Neural cell (in vitro differentiated cells): Measurements from ENCODE around the gene ZNF606. TPM values are rescaled to one million over a fixed set of nuclear protein-coding genes. Genes with fewer than 3 reads are reported as not detected.

Experiments
- H2AFZ ChIP-seq: fragments of 200-600, 300-800 bp; sonication (generic), shearing (Covaris generic); 2 replicates; pipeline ENCODE4 v1.6.0; 2014; ENCODE audit warnings: low read depth, mild to moderate bottlenecking, antibody characterized with exemption, low read length, moderate library complexity
- H3F3A ChIP-seq: fragments of 200-600 bp; shearing (Covaris generic); 2 replicates; pipeline ENCODE4 v1.6.1; 2016; ENCODE audit warnings: mild to moderate bottlenecking, moderate library complexity, mixed read lengths, antibody characterized with exemption, low read length; ENCODE audit not compliant: insufficient read depth, poor library complexity, severe bottlenecking
- H3K27ac ChIP-seq: fragments of 200-600, 300-800 bp; sonication (generic), shearing (Covaris generic); 2 replicates; pipeline ENCODE4 v1.5.1; 2014; ENCODE audit warnings: mild to moderate bottlenecking, low read length, moderate library complexity
- H3K27me3 ChIP-seq: fragments of 300-800, 200-600 bp; sonication (generic), shearing (Covaris generic); 2 replicates; pipeline ENCODE4 v1.6.0; 2014; ENCODE audit warnings: mild to moderate bottlenecking, low read depth, low read length, moderate library complexity; ENCODE audit not compliant: insufficient read depth
- H3K36me3 ChIP-seq: fragments of 300-800, 200-600 bp; sonication (generic), shearing (Covaris generic); 2 replicates; pipeline ENCODE4 v1.5.1; 2014; ENCODE audit warnings: mild to moderate bottlenecking, antibody characterized with exemption, low read length, moderate library complexity; ENCODE audit not compliant: insufficient read depth
- H3K4me2 ChIP-seq: fragments of 300-800, 200-600 bp; sonication (generic), shearing (Covaris generic); 2 replicates; pipeline ENCODE4 v1.6.0; 2014; ENCODE audit warnings: mild to moderate bottlenecking, low read length
- H3K4me3 ChIP-seq: fragments of 300-800, 200-600 bp; sonication (generic), shearing (Covaris generic); 2 replicates; pipeline ENCODE4 v1.5.1; 2014; ENCODE audit warnings: mild to moderate bottlenecking, low read length, moderate library complexity
- H3K79me2 ChIP-seq: fragments of 200-600 bp; shearing (Covaris generic); replicated peaks from 2 replicates; pipeline ENCODE4 v1.6.0; 2014; ENCODE audit warnings: mild to moderate bottlenecking, low read length, moderate library complexity; ENCODE audit not compliant: insufficient read depth
- H3K9ac ChIP-seq: fragments of 300-800, 200-600 bp; sonication (generic), shearing (Covaris generic); 2 replicates; pipeline ENCODE4 v1.6.1; 2016; ENCODE audit warnings: mild to moderate bottlenecking, low read length, mixed read lengths
- H3K9me2 ChIP-seq: fragments of 200-600 bp; shearing (Covaris generic); 2 replicates; pipeline ENCODE4 v1.6.1; 2016; ENCODE audit warnings: mild to moderate bottlenecking, low read length, mixed read lengths; ENCODE audit not compliant: insufficient read depth
- H3K9me3 ChIP-seq: fragments of 200-600, 300-800 bp; sonication (generic), shearing (Covaris generic); 2 replicates; pipeline ENCODE4 v1.6.1; 2016; ENCODE audit warnings: mild to moderate bottlenecking, mixed run types, low read length, moderate library complexity, mixed read lengths
- H4K20me1 ChIP-seq: fragments of 200-600 bp; shearing (Covaris generic); 2 replicates; pipeline ENCODE4 v1.6.1; 2016; ENCODE audit warnings: mild to moderate bottlenecking, mixed run types; ENCODE audit not compliant: insufficient read depth
- CTCF ChIP-seq: fragments of 450-650 bp; IDR thresholded peaks from 2 replicates; pipeline ENCODE4 v1.5.1; 2014; ENCODE audit warnings: antibody characterized with exemption, mild to moderate bottlenecking, moderate library complexity; ENCODE audit not compliant: poor library complexity, severe bottlenecking
- EP300 ChIP-seq: fragments of 450-650 bp; conservative IDR thresholded peaks from 2 replicates; pipeline ENCODE4 v1.6.1; 2014; ENCODE audit warnings: antibody characterized with exemption, mild to moderate bottlenecking, moderate library complexity; ENCODE audit not compliant: poor library complexity, severe bottlenecking
- EZH2 ChIP-seq: fragments of 200-600, 300-800 bp; shearing (Covaris generic), sonication (generic); IDR thresholded peaks from 2 replicates; pipeline ENCODE4 v1.6.1; 2014; ENCODE audit warnings: antibody characterized with exemption, low read length, borderline replicate concordance, mild to moderate bottlenecking; ENCODE audit not compliant: insufficient read depth, poor library complexity, severe bottlenecking
- POLR2AphosphoS5 ChIP-seq: IDR thresholded peaks from 2 replicates; pipeline ENCODE4 v1.6.1; 2012
- RAD21 ChIP-seq: fragments of 450-650 bp; conservative IDR thresholded peaks from 2 replicates; pipeline ENCODE4 v1.6.1; 2014; ENCODE audit warnings: antibody characterized with exemption, mild to moderate bottlenecking, moderate library complexity
- SMC3 ChIP-seq: fragments of 450-650 bp; conservative IDR thresholded peaks from 2 replicates; pipeline ENCODE4 v1.6.1; 2014; ENCODE audit warnings: antibody characterized with exemption, mild to moderate bottlenecking, moderate library complexity; ENCODE audit not compliant: poor library complexity
- TAF1 ChIP-seq: IDR thresholded peaks from 2 replicates; pipeline ENCODE4 v1.6.1; 2012; ENCODE audit warnings: low read depth
- polyA plus RNA-seq: library from polyadenylated mRNA; depleted of rRNA; stranded (reverse); fragments of >200 nt; gene quantifications from 2 replicates; pipeline ENCODE4 v1.2.3, GENCODE V29; 2014
- TF ChIP-seq, protein P1 (sequence below): IDR thresholded peaks from 2 replicates; pipeline ENCODE4 v1.6.1; 2012; ENCODE audit warnings: borderline replicate concordance

The ZNF606 gene
- polyA plus RNA-seq, 1 donor from 2014 or later: 39.1 TPM

GRCh38 chr19:57964761-57965160 lies 37.9 kb downstream of the ZNF606 start:
- Histone ChIP-seq H3K36me3 (no peaks in the 10 kb centered on the region), H4K20me1 (no peaks in the 10 kb centered on the region), H3K4me3 (no peak overlapping the region), H3K27me3 (no peaks in the 10 kb centered on the region), H3K79me2 (no peaks in the 10 kb centered on the region), H3K4me2 (no peak overlapping the region), H3K27ac (no peak overlapping the region), H3K9me2 (no peaks in the 10 kb centered on the region), H3K9me3 (peaks cover 16% of the 10 kb centered on the region), H3F3A (no peaks in the 10 kb centered on the region), H3K9ac (no peak overlapping the region), H2AFZ (no peak overlapping the region)
- TF ChIP-seq CTCF (no peak), EZH2 (no peak), TAF1 (no peak), EP300 (no peak), RAD21 (no peak), SMC3 (no peak), POLR2AphosphoS5 (no peak)
- TF ChIP-seq, protein P1, sequence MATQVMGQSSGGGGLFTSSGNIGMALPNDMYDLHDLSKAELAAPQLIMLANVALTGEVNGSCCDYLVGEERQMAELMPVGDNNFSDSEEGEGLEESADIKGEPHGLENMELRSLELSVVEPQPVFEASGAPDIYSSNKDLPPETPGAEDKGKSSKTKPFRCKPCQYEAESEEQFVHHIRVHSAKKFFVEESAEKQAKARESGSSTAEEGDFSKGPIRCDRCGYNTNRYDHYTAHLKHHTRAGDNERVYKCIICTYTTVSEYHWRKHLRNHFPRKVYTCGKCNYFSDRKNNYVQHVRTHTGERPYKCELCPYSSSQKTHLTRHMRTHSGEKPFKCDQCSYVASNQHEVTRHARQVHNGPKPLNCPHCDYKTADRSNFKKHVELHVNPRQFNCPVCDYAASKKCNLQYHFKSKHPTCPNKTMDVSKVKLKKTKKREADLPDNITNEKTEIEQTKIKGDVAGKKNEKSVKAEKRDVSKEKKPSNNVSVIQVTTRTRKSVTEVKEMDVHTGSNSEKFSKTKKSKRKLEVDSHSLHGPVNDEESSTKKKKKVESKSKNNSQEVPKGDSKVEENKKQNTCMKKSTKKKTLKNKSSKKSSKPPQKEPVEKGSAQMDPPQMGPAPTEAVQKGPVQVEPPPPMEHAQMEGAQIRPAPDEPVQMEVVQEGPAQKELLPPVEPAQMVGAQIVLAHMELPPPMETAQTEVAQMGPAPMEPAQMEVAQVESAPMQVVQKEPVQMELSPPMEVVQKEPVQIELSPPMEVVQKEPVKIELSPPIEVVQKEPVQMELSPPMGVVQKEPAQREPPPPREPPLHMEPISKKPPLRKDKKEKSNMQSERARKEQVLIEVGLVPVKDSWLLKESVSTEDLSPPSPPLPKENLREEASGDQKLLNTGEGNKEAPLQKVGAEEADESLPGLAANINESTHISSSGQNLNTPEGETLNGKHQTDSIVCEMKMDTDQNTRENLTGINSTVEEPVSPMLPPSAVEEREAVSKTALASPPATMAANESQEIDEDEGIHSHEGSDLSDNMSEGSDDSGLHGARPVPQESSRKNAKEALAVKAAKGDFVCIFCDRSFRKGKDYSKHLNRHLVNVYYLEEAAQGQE: no peak

DNA sequence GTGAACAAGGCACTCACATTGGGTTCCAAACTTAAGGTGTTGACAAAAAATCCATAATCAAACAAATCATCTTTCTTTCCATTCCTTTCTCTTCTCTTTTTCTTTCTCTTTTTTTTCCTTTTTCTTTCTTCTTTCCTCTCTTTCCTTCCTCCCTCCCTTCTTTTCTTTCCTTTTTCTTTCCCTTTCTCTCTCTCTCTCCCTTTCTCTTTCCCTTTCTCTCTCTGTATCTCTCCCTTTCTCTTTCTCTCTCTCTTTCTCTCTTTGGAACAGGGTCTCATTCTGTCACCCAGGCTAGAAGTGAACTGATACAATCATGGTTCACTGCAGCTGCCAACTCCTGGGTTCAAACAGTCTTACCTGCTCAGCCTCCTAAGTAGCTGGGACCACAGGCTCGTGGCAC lies 40.8 kb downstream of the ZNF606 start:
- Histone ChIP-seq H2AFZ (no peak overlapping the region), H3K36me3 (no peaks in the 10 kb centered on the region), H3K79me2 (no peaks in the 10 kb centered on the region), H3K9me3 (peaks cover 4% of the 10 kb centered on the region), H3K9ac (no peak overlapping the region), H3K4me3 (no peak overlapping the region), H3K9me2 (no peaks in the 10 kb centered on the region), H3K4me2 (no peak overlapping the region), H3K27ac (no peak overlapping the region), H4K20me1 (no peaks in the 10 kb centered on the region), H3F3A (no peaks in the 10 kb centered on the region), H3K27me3 (no peaks in the 10 kb centered on the region)
- TF ChIP-seq SMC3 (no peak), EP300 (no peak)

DNA sequence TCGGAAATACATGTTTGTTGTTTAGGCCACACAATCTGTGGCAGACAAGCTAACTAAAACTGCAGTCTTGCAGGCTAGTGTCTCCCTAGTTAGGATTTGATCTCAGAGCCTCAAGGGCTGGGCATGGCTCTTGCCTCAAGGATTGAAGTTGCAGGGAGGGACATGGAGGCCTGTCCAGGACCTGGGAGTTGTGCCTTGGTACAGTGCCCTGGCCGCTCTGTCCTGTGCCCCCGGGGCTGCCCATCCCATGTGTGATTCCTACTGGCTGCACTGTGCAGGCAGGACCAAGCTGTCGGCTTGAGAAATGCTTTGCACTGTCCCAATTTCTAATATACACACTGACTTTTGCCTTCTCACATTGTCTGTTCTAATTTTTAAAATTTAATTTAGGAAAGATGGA lies 47.6 kb downstream of the ZNF606 start:
- no peaks in the 10 kb centered on the region for H4K20me1 ChIP-seq
- H3K9me2 ChIP-seq: no peaks in the 10 kb centered on the region
- H3K27me3 ChIP-seq: no peaks in the 10 kb centered on the region
- no peak overlapping the region for H3K9ac ChIP-seq
- no peak overlapping the region for H3K27ac ChIP-seq
- H3K79me2 ChIP-seq: no peaks in the 10 kb centered on the region
- no peaks in the 10 kb centered on the region for H3K36me3 ChIP-seq
- no peak overlapping the region for H2AFZ ChIP-seq
- TF ChIP-seq TAF1 (no peak), POLR2AphosphoS5 (no peak), EP300 (no peak), EZH2 (no peak)
- TF ChIP-seq, protein P1: no peak
- H3K9me3 ChIP-seq: peaks cover 13% of the 10 kb centered on the region
- no peak overlapping the region for H3K4me3 ChIP-seq
- H3K4me2 ChIP-seq: no peak overlapping the region
- no peaks in the 10 kb centered on the region for H3F3A ChIP-seq
